HG02870 (cell line): Measurements from ENCODE around the gene PIGS.
"Not testable (repeated sequence)": the region's sequence is repeated elsewhere in the genome, so short reads cannot be mapped to it uniquely, and the experiment has no call there.

Experiments used
- ATAC-seq: cut with Tn5 transposase; IDR thresholded peaks from one replicate; pipeline ENCODE4 v1.9.1; 2021; ENCODE audit warnings: mild to moderate bottlenecking, moderate library complexity; ENCODE audit not compliant: unreplicated experiment

The PIGS gene

DNA sequence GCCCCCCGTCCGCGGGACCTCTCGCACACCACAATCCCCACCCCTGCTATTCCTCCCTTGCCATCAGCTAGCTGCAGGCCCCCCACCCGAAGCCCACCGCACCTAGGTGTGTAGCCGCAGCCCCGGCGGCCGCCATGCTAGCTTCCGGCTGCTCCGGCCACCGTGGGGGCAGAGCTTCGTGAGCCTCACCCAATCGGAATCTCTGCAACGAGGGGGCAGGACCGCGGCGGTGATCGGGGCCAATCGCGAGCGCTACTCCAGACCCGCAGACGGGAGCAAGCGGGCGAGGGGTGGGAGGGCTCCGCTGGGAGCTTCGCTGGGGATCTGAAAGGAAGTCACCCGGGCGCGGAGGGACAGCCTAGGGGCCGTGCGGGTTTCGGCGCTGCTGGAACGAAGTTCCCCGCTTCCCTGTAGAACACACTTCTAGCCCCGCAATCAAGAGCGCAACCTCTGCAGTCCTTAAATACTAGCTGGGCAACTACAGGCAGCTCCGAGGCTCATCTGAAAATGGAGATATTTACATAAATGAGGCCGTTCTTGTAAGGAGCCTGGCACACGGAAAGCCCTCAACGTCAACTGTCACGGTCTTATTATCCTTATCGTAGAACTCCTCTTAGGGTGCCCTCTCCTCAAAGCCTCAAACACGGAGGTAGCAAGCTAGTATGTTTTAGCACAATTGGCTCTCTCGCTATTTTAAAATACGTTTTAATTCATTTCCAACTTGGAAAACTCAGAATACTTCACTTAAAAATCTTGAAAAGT, at the start of gene PIGS:
Gene PIGS (minus strand): TSS at position 164 of the 762 bp plus-strand sequence. CDS start 28 bp downstream, at position 136.
- ATAC-seq = peak; percentile 86

- ATAC-seq = no peak
Measured at GRCh38 chr17:28620010-28620409, 48.7 kb upstream of the PIGS start.

GRCh38 chr17:28618464-28618863, 47.1 kb upstream of the PIGS start:
- no peak for ATAC-seq

DNA sequence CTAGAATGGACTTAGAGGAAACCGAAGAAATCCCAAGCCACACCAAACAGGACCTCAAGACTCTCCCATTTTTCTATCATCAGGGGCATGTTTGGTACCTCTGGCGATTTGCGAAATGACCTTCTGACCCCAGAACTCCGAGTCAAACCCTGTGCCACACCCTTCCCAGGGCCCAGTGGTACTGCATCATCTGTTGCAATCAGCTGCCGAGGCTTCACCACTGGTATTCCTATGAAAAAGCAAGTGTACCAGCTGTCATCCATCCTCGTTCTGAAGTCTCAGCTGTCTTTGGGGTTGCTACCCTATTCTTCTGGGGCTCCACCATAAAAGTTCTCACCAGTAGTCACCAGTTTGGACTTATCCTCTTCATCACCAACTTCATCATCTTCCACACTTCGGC, 45.0 kb upstream of the PIGS start:
- ATAC-seq = no peak

GRCh38 chr17:28615260-28615940, 44.1 kb upstream of the PIGS start:
- no peak for ATAC-seq

GRCh38 chr17:28613931-28614381, 42.6 kb upstream of the PIGS start, which contains the start of gene RSKR:
TSS of gene RSKR (minus strand) at chr17:28614185. CDS start at chr17:28614161, 24 bp downstream.
- ATAC-seq = no peak

- ATAC-seq = no peak
Measured at GRCh38 chr17:28612936-28613872, 41.9 kb upstream of the PIGS start.

DNA sequence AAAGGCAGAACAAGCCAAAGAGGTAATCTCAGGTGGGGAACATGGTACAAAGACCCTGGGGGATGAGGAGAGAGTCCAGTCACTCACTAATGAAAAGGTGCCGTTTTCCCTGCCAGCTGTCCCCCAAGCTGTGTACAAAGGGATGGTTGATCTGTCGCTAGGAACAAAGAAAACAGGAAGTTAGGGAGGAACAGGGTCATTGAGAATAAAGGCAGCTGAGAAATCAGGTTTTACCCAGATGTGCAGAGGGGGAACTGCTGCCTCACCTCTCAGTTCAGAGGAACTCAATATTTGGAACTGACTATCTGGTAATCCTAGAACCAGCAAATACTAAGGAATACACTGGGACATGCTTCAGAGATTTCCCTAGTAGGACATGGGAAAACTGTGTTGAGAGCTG, 41.2 kb upstream of the PIGS start:
- no peak for ATAC-seq

GRCh38 chr17:28610376-28610775, 39.1 kb upstream of the PIGS start:
- no peak for ATAC-seq

DNA sequence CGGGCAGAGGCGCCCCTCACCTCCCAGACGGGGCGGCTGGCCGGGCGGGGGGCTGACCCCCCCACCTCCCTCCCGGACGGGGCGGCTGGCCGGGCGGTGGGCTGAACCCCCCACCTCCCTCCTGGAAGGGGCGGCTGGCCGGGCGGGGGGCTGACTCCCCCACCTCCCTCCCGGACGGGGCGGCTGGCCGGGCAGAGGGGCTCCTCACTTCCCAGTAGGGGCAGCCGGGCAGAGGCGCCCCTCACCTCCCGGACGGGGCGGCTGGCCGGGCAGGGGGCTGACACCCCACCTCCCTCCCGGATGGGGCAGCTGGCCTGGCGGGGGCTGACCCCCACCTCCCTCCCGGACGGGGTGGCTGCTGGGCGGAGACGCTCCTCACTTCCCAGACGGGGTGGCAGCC, 32.7 kb upstream of the PIGS start:
- not testable (repeated sequence) for ATAC-seq

GRCh38 chr17:28599311-28600184, 28.2 kb upstream of the PIGS start:
- peak; percentile 41 for ATAC-seq

- ATAC-seq = peak; percentile 76
Measured at GRCh38 chr17:28598799-28599310, 27.5 kb upstream of the PIGS start, which contains the start of gene SPAG5. TSS of gene SPAG5 (minus strand) at chr17:28599025. CDS start at chr17:28598946, 79 bp downstream.

DNA sequence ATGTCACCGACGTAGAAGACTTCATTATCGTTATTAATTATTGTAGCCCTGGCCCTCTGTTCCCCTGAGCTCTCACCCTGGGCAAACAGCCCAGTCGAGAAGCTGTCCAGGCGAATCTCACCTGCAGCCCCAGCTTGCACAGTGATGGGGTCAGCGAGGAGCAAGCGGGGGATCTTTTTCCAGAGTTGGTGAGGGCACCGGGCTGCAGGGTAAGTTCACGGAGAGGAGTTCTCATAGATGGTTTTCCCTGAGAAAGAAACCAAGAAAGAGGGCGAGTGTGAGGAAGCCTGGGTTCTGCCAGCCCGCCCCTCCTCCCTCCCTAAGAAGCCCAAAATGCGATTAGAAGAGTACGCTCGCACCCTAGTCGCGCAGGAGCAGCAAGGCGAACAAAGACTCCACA, 27.1 kb upstream of the PIGS start:
- no peak for ATAC-seq

GRCh38 chr17:28597606-28598383, 26.5 kb upstream of the PIGS start:
- no peak for ATAC-seq

DNA sequence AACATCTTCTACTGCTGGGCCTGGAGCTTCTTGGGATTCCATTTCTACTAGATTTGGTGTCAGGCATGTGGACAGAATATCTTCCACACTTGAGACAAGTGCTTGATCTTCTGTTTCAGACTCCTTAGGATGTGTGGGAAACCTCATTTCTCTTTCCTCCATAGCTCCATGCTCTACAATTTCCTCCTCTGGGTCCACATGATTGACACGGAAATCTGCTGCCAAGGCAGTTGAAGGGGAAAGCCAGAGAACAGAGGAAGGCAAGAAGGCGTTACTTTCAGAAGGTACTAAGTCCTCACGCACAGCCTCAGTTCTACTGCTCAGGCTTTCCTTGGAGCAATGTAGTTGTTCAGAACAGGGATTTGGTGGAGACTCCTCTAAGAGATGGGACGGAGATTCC, 20.9 kb upstream of the PIGS start:
- ATAC-seq = no peak

GRCh38 chr17:28585851-28586250, 14.5 kb upstream of the PIGS start:
- ATAC-seq = no peak

DNA sequence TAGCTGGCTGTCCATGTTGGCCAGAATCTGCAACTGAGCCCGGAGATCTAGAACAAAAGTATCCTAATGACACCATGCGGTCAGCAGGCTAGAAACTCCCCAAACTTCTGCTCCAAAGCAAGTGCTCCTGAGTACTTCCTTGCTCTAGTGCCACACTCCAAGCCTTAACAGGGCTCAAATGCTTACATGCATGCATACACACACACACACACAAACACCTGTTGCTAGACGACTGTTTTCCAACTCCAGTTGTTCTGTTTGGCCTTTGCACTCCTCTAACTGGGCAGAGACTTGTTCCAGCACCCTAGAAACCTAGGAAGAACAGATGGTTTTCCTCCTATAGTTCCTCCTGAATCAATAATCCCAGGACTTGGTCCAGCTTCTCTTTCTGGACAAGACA, 13.1 kb upstream of the PIGS start:
- ATAC-seq = no peak

GRCh38 chr17:28582513-28582912, 11.2 kb upstream of the PIGS start:
- no peak for ATAC-seq

DNA sequence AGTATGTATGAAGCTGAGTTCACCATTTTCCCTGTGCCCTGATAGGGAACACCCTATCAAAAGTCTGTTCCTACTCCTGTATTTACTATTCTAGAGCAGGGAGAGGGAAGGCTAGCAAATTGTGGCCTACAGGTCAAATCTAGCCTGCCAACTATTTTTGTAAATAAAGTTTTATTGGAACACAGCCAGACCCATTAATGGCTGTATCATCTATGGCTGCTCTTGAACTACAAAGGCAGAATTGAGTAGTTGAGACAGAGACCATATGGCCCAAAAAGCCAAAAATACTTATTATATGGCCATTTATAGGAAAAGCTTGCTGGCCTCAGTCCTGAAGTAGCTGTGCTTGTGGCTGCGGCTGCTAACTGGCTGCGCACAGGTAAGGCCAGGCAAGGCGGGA, 9.6 kb upstream of the PIGS start:
- ATAC-seq = no peak
